Retina (tissue), 1 donor: ENCODE data around the gene RALGAPB.
"Not testable (repeated sequence)": the region's sequence is repeated elsewhere in the genome, so short reads cannot be mapped to it uniquely, and the experiment has no call there.

Experiments
- DNase-seq: peaks from one replicate; pipeline ENCODE4 v3.0.0-alpha.2; 2016

RALGAPB gene

DNA sequence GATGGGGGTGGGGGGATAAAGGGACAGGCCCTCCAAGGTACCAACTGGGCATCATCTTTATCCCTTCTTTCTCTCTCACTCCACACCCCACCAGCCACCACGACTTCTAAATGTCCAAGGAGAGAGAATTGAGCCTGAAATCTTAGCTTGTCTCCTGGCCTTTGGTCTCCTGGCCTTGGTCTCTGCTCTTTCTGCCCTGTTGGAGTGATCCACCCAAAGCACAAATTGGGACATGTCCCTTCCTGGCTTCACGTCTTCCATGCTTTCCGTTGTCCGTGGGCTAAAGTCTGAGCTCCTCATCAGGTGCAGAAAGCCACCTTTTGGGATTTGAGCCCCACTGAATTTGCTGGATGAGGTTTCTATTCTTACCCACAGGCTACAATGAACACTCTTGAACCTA is 116.7 kb downstream of the RALGAPB start:
- no peak for DNase-seq

GRCh38 chr20:38589967-38590675 is 117.5 kb downstream of the RALGAPB start:
- no peak for DNase-seq

- DNase-seq = no peak
Measured at GRCh38 chr20:38590676-38591473, 118.2 kb downstream of the RALGAPB start.

DNA sequence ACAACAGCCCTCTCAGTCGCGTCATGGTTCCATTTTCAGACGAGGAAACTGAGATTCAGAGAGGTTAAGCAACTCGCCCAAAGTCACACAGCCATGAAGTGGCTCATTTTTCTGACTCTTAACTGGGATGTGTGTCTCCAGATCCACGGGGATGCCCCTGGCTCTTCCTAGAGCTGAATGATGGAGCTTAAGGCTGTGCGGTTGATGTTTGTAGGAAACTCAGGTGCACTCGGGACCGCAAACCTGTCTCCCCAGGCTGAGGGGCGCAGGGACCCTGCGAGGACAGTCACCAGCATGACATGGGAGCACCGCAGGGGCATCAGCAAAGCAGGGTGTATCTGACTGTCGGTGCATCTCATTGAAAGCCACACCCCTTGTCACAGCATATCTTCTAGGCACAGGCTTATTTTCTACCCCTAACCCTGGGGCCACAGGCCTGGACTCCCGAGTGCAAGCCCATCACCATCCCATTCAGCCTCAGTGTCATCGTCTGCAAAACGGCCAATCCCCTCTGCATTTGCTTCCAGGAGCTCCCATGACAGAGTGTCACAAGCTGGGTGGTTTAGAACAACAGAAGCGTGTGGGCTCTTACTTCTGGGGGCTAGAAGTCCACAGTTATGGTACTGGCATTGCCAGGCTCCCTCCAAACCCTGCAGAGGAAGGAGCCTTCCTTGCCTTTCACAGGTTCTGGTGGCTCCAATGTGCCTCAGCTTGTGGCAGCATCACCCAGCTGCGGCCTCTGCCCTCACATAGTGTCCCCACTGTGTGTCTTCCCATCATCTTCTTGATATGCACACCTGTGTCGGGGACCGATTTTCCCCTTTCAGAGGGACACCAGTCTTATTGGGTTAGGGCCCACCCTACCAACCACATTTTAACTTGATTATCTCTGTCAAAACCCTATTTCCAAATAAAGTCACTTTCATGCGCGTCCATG is 119.1 kb downstream of the RALGAPB start:
- DNase-seq = no peak

DNA sequence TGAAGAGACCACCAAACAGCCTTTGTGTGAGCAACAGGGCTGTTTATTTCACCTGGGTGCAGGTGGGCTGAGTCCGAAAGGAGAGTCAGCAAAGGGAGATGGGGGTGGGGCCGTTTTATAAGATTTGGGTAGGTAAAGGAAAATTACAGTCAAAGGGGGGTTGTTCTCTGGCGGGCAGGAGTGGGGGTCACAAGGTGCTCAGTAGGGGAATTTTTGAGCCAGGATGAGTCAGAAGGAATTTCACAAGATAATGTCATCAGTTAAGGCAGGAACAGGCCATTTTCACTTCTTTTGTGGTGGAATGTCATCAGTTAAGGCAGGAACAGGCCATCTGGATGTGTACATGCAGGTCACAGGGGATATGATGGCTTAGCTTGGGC is 119.8 kb downstream of the RALGAPB start:
- DNase-seq = not testable (repeated sequence)

GRCh38 chr20:38594281-38594680 is 121.6 kb downstream of the RALGAPB start:
- not testable (repeated sequence) for DNase-seq

- DNase-seq = not testable (repeated sequence)
Measured at GRCh38 chr20:38595886-38596285, 123.2 kb downstream of the RALGAPB start.

DNA sequence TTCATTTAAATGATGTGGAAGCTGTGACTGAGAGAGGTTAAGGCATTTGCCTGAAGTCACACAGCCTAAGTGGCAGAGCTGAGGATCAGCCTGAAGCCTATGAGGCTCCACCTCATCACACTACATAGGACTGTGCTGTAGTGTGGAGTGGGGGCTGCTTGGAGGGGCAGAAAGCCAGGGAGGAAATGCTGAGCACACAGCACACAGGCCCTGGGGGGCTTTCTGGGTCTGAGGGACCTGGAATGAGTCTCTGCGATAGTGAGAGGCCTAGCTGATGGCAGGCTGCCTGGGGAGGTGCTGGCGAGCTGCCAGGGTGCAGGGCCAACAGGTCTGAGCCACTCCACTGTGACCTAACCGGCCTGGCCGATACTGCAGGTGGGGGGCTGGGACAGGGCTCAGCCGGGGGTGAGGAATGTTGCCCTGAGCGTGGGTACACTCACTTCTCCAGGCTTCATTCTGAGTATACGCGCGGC is 126.8 kb downstream of the RALGAPB start:
- DNase-seq = no peak

GRCh38 chr20:38600057-38600456 is 127.4 kb downstream of the RALGAPB start:
- no peak for DNase-seq

DNA sequence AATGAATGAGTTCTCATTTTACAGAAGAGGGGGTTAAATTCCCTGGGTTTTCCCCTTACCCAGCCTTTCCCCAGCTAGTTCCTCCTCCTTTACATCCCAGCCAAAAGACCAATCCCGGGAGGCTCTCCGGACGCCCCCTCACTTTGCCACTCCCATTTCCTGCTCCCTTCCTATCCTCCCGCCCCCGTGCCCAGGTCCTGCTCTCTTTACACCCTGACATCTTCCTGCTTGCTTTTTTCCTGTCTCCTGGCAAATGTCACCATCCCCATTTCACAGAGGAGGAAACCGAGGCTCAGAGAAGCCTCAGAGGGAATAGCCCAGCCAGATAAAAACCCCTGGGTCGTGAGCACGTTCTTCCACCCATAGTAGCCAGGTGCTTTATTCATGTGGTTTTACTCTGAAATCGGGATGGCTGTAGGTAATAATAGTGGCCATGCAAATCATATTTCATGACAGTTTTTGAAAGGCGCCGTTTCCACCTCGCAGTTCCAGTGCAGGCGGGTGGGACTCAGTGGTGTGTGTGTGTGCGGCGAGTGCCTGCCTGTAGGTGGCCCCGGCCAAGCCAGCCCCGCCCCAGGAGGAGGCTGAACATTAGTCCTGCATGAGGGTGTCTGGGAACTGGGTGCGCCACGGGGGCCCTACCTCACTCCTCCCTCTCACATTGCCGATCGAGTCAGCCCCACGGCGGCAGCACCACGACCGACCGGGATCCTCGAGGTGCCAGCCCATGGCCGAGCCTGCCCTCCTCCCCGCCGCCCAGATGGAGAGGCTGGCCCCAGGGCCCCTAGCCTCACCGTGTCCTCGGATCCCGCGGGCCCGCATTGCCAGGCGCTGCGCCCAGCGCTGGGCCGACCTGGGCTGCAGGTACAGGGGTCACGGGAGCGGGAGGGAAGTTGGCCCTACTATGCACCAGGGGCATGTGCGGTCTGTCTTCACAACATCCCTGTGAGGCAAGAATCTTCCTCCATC is 128.9 kb downstream of the RALGAPB start, which contains the start of gene ARHGAP40:
ARHGAP40 (plus strand) TSS at position 594 of the 969 bp plus-strand sequence.
- no peak for DNase-seq

GRCh38 chr20:38602185-38602581 is 129.5 kb downstream of the RALGAPB start:
- DNase-seq = no peak

GRCh38 chr20:38603286-38603685 is 130.6 kb downstream of the RALGAPB start:
- no peak for DNase-seq

GRCh38 chr20:38604873-38605303 is 132.2 kb downstream of the RALGAPB start:
- DNase-seq = no peak

DNA sequence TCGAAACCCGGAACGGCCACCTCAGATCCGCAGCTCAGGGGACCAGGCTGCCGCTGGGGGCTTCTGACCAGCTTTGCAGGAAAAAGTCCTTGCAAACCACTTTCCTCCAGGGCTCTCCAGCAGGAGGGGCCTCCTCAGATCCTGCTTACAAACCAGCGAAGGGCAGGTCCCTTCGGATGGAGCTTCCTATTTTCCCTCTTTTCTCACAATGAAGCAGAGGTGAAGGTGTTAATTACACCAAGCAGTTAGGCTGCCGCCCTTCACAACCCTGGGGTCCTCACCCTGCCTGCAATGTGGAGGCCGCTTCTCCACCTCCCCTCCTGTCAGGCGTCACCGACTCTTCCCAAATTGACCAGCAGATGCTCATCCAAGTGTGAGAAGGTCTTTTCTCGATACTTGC is 134.7 kb downstream of the RALGAPB start:
- no peak for DNase-seq

DNA sequence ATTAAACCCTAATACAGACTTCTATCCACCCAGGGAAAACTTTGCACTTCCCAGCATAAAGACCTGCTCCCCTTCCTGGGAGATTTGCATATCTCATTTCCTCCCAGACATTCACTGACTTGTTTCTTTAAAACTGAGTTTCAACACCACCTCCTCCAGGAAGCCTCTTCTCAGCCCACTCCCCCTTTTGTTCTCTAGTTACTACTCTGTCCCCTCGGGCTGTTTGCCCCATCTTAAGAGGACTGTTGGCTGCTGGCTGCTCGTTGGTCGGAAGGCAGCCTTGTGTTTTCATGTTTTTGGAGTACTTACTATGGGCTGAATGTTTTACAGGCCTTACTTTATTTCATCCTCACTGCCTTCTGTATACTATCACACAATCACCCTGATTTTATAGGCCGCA is 135.5 kb downstream of the RALGAPB start:
- no peak for DNase-seq

- peak; percentile 28 for DNase-seq
Measured at GRCh38 chr20:38609815-38610214, 137.2 kb downstream of the RALGAPB start.

DNA sequence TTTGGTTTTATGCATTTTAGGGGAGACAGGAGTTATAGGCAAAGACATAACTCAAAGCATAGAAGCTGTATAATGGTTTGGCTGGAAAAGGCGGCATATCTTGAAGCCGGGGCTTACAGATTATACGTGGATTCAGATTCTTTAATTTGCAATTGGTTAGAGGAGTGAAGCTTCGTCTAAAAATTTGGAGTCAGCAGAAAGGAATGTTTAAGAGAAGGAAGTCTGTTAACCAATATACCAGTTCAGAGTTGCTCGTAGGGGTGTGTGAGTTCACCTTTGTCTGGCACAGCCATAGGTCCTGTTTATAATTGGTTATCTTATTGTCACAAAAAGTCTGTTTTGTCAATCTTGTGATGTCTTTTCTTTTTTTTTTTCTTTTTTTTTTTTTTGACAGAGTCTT is 137.9 kb downstream of the RALGAPB start:
- no peak for DNase-seq

- no peak for DNase-seq
Measured at GRCh38 chr20:38612751-38613515, 140.3 kb downstream of the RALGAPB start.

GRCh38 chr20:38615283-38615682 is 142.6 kb downstream of the RALGAPB start:
- no peak for DNase-seq

DNA sequence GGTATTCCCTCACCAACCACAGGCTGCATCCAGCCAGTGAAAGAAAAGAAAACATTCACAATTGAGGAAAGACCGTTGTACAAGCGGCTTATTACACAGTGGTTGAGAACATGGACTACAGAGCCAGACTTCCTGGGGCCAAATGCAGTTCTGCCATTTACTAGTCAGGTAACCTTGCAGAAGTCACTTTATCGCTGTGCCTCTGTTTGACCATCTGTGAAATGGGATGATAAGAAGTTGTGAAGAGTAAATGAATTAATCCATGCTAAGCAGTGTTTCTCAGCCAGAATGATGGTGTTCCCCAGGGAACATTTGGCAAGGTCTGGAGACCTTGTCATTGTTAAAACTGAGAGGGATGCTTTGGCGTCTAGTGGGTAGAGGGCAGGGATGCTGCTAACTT is 143.8 kb downstream of the RALGAPB start:
- no peak for DNase-seq
